GM12878 (cell line): Measurements from ENCODE around the gene ZBTB3. TPM values are rescaled to one million over a fixed set of nuclear protein-coding genes. Genes with fewer than 3 reads are reported as not detected.

ENCODE experiments used
- ATAC-seq: fragments of 200-7000 bp; cut with Tn5 transposase; 3 replicates; pipeline ENCODE4 v1.9.1; 2020; ENCODE audit warnings: mild to moderate bottlenecking, moderate library complexity
- BruUV-seq: library from RNA; stranded (reverse); fragments of 400-500 nt; replicated peaks from 2 replicates; lab custom pipeline; 2021; lab: Mats Ljungman, UMichigan
- CTCF ChIA-PET: fragments of 300-600 bp; sonication (Branson Sonifier 250); formaldehyde crosslinking; extraction: SDS; loops from one replicate; lab custom pipeline; 2021; ENCODE audit warnings: inconsistent platforms; lab: Yijun Ruan, JAX
- POLR2A ChIA-PET: fragments of 350-600 bp; formaldehyde crosslinking; extraction: SDS; loops from one replicate; lab custom pipeline; 2021; ENCODE audit warnings: inconsistent platforms; lab: Charles Lee
- RAD21 ChIA-PET: fragments of 300-600 bp; sonication (Branson Sonifier 250); formaldehyde crosslinking; loops from one replicate; lab custom pipeline; 2023; ENCODE audit warnings: antibody characterized with exemption; ENCODE audit not compliant: unreplicated experiment; lab: Charles Lee
- SMC1A ChIA-PET: fragments of 300-600 bp; sonication (Branson Sonifier 250); formaldehyde crosslinking; loops from one replicate; lab custom pipeline; 2023; ENCODE audit not compliant: unreplicated experiment, uncharacterized antibody; lab: Charles Lee
- DNase-seq: peaks from one replicate; pipeline ENCODE4 v3.0.0-alpha.2; 2011; ENCODE audit warnings: low read depth, low spot score
- FAIRE-seq: peaks from 3 replicates; lab custom pipeline; 2011; peaks lifted over from hg19 to GRCh38; lab: Jason Lieb, UNC
- H2AFZ ChIP-seq: 2 replicates; pipeline ENCODE4 v1.6.0; 2011; ENCODE audit warnings: low read depth, low read length, control low read depth; ENCODE audit not compliant: control insufficient read depth
- H3K27ac ChIP-seq: 2 replicates; pipeline ENCODE4 v1.5.1; 2011; ENCODE audit warnings: control low read depth; ENCODE audit not compliant: control insufficient read depth, insufficient read depth
- H3K27me3 ChIP-seq, 2 experiments: replicated peaks in 1 of 2; 2 replicates each; pipeline versions ENCODE4 v1.6.0 to v1.6.1; 2011; ENCODE audit warnings: low read length in 1 of 2; ENCODE audit not compliant: control insufficient read depth in 2 of 2, insufficient read depth in 2 of 2
- H3K36me3 ChIP-seq, 2 experiments: 2 replicates each; pipeline ENCODE4 v1.5.1; 2011; ENCODE audit warnings: low read length in 1 of 2; ENCODE audit not compliant: control insufficient read depth in 2 of 2, insufficient read depth in 2 of 2
- H3K4me1 ChIP-seq: 2 replicates; pipeline ENCODE4 v1.6.1; 2011; ENCODE audit warnings: mild to moderate bottlenecking, low read length, moderate library complexity, mixed read lengths; ENCODE audit not compliant: control insufficient read depth, insufficient read depth
- H3K4me2 ChIP-seq: 2 replicates; pipeline ENCODE4 v1.6.0; 2011; ENCODE audit warnings: control low read depth; ENCODE audit not compliant: control insufficient read depth, insufficient read depth
- H3K4me3 ChIP-seq: fragments of 200-600 bp; sonication (generic); 2 replicates; pipeline ENCODE4 v1.5.1; 2016
- H3K79me2 ChIP-seq: 2 replicates; pipeline ENCODE4 v1.6.0; 2011; ENCODE audit warnings: low read length; ENCODE audit not compliant: control insufficient read depth, insufficient read depth
- H3K9ac ChIP-seq: 2 replicates; pipeline ENCODE4 v1.8.0; 2011; ENCODE audit warnings: low read length, control low read depth, mixed read lengths; ENCODE audit not compliant: control insufficient read depth, insufficient read depth
- H3K9me3 ChIP-seq: replicated peaks from 3 replicates; pipeline ENCODE4 v1.5.1; 2011; ENCODE audit warnings: mild to moderate bottlenecking, low read length; ENCODE audit not compliant: control insufficient read depth, insufficient read depth
- H4K20me1 ChIP-seq: 2 replicates; pipeline ENCODE4 v1.6.0; 2011; ENCODE audit not compliant: control insufficient read depth, insufficient read depth
- CEBPZ ChIP-seq: fragments of 150-350 bp; IDR thresholded peaks from 2 replicates; pipeline ENCODE4 v1.6.1; 2016; ENCODE audit warnings: low read depth, low read length
- MAX ChIP-seq: IDR thresholded peaks from 2 replicates; pipeline ENCODE4 v1.6.1; 2012; ENCODE audit warnings: low read depth, low read length, improper control_type of control experiment
- RAD51 ChIP-seq: fragments of 450-650 bp; IDR thresholded peaks from 2 replicates; pipeline ENCODE4 v1.6.1; 2016; ENCODE audit warnings: moderate library complexity, mild to moderate bottlenecking, inconsistent platforms
- SIN3A ChIP-seq: IDR thresholded peaks from 2 replicates; pipeline ENCODE4 v1.6.1; 2012; ENCODE audit warnings: low read depth, low read length, improper control_type of control experiment
- ZNF274 ChIP-seq: IDR thresholded peaks from one replicate; pipeline ENCODE4 v1.8.0; 2011; ENCODE audit not compliant: insufficient read length, insufficient read depth
- ZZZ3 ChIP-seq: IDR thresholded peaks from 2 replicates; pipeline ENCODE4 v1.6.1; 2011; ENCODE audit warnings: low read depth; ENCODE audit not compliant: control insufficient read depth, insufficient read length
- WGBS: methylation state at CpG from one replicate; pipeline ENCODE4 v1.1.6; 2016; ENCODE audit warnings: low lambda C conversion rate; ENCODE audit not compliant: insufficient replicate concordance, insufficient coverage; ENCODE audit errors: missing lambda C conversion rate; 5-methylcytosine and 5-hydroxymethylcytosine counted together
- in situ Hi-C: fragments of 300-500 bp; cut with MboI; formaldehyde crosslinking; loops from 9 replicates; pipeline ENCODE4 v1.14.3; 2018; ENCODE audit warnings: mixed read lengths
- intact Hi-C: fragments of 100-400 bp; cut with micrococcal nuclease; formaldehyde crosslinking; loops from one replicate; pipeline ENCODE4 v1.14.2; 2022; ENCODE audit not compliant: unreplicated experiment
- polyA plus RNA-seq, 11 experiments: library from polyadenylated mRNA; depleted of rRNA in 4 of 11; unstranded in 6 of 11; stranded (reverse) in 5 of 11; fragments of >200 nt; fragmentation: Nextera tagmentation in 4 of 11; fragmentation: Illumina TruSeq in 1 of 11; extraction: Ambion mirVana in 4 of 11; extraction: Trizol in 1 of 11; gene quantifications; 1 replicate in 1 of 11; 2 replicates in 10 of 11; pipeline versions ENCODE4 v1.2.1 to v1.2.3, GENCODE V29; 2011 to 2016; ENCODE audit warnings: inconsistent platforms in 2 of 11, missing spikeins in 2 of 11, low read depth in 1 of 11
- total RNA-seq, 4 experiments: library from RNA; depleted of rRNA in 3 of 4; stranded (reverse); fragments of >200 nt in 3 of 4; fragmentation: Illumina TruSeq in 1 of 4; extraction: Trizol in 1 of 4; gene quantifications; 2 replicates each; pipeline versions ENCODE4 v1.2.1 to v1.2.3, GENCODE V29; 2013 to 2021
- TF ChIP-seq, protein P1 (sequence below): fragments of 450-650 bp; IDR thresholded peaks from 2 replicates; pipeline ENCODE4 v1.6.1; 2017; ENCODE audit warnings: antibody characterized with exemption, mild to moderate bottlenecking, moderate library complexity

The ZBTB3 gene
- total and polyA plus RNA-seq, 10 of the 15 experiments (the other 5 are each of a cell fraction or from before 2014, with no cell fraction given), result 1.4 to 7.7 (median 4.8) TPM

- no peak overlapping the region for H3K4me2 ChIP-seq
- no peak for TF ChIP-seq ZNF274
- no peak for TF ChIP-seq ZZZ3
- TF ChIP-seq, protein P1, sequence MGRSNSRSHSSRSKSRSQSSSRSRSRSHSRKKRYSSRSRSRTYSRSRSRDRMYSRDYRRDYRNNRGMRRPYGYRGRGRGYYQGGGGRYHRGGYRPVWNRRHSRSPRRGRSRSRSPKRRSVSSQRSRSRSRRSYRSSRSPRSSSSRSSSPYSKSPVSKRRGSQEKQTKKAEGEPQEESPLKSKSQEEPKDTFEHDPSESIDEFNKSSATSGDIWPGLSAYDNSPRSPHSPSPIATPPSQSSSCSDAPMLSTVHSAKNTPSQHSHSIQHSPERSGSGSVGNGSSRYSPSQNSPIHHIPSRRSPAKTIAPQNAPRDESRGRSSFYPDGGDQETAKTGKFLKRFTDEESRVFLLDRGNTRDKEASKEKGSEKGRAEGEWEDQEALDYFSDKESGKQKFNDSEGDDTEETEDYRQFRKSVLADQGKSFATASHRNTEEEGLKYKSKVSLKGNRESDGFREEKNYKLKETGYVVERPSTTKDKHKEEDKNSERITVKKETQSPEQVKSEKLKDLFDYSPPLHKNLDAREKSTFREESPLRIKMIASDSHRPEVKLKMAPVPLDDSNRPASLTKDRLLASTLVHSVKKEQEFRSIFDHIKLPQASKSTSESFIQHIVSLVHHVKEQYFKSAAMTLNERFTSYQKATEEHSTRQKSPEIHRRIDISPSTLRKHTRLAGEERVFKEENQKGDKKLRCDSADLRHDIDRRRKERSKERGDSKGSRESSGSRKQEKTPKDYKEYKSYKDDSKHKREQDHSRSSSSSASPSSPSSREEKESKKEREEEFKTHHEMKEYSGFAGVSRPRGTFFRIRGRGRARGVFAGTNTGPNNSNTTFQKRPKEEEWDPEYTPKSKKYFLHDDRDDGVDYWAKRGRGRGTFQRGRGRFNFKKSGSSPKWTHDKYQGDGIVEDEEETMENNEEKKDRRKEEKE, result no peak
- TF ChIP-seq SIN3A, result no peak
- no peak for TF ChIP-seq RAD51
- TF ChIP-seq MAX, result no peak
- TF ChIP-seq CEBPZ, result no peak
- TF ChIP-seq, all 136 proteins: peak for 0
- ChIA-PET RAD21 (interaction anchor here (0.7 to 0.9 kb wide), 4 partner anchors 12 to 333 kb away, joined by 3 read pairs; partner anchors contain the start of genes HNRNPUL2 and TAF6L), CTCF (interaction anchor here (0.7 to 1.2 kb wide), 2 partner anchors 28 to 215 kb away, joined by 3 to 4 read pairs; no protein-coding TSS in a partner anchor), POLR2A (interaction anchor here (0.5 to 2.4 kb wide), 5 partner anchors 11 to 210 kb away, joined by 3 to 17 read pairs (median 4); partner anchors contain the start of gene TTC9C), SMC1A (interaction anchor here (1.5 to 2.1 kb wide), 3 partner anchors 10 to 64 kb away, joined by 3 to 5 read pairs (median 4); no protein-coding TSS in a partner anchor)
- no peak for DNase-seq
- in situ Hi-C loops (no loop called here), intact Hi-C loops (no loop called here)
- peaks cover 5% of the 10 kb centered on the region for H3K4me1 ChIP-seq
- H3K9ac ChIP-seq, result no peak overlapping the region
- ATAC-seq, result no peak
- no peak overlapping the region for H3K27ac ChIP-seq
- no peaks in the 10 kb centered on the region for H3K27me3 ChIP-seq
- FAIRE-seq, result no peak
- BruUV-seq, result no TSS peak
- H3K36me3 ChIP-seq, result no peaks in the 10 kb centered on the region
- no peaks in the 10 kb centered on the region for H4K20me1 ChIP-seq
- 57% methylated on average over 9 of the region's 9 CpGs for WGBS
- no peak overlapping the region for H2AFZ ChIP-seq
- H3K4me3 ChIP-seq, result no peak overlapping the region
- no peaks in the 10 kb centered on the region for H3K9me3 ChIP-seq
- H3K79me2 ChIP-seq, result peaks cover 15% of the 10 kb centered on the region
These were observed 4.2 kb upstream of the ZBTB3 start for GRCh38 chr11:62757846-62758788.
